OCI-LY3 (cell line): ENCODE results near the gene SSR1.

Source experiments
- CTCF ChIP-seq: fragments of 200-600, 300-600 bp; sonication (generic); IDR thresholded peaks from 2 replicates; pipeline ENCODE4 v1.5.1; 2014; ENCODE audit warnings: antibody characterized with exemption, low read length, low read depth
- EZH2phosphoT487 ChIP-seq: fragments of 200-600 bp; shearing (Covaris generic); IDR thresholded peaks from 2 replicates; pipeline ENCODE4 v1.6.1; 2018; ENCODE audit warnings: antibody characterized with exemption, mixed run types, low read depth

- TF ChIP-seq CTCF (no peak), EZH2phosphoT487 (no peak)
These were observed 82.7 kb downstream of the SSR1 start for GRCh38 chr6:7230327-7230691.
